HEK293T (cell line): Measurements from ENCODE around the gene ANKRD44.

Experiments
- CTCF ChIA-PET: fragments of 350-600 bp; formaldehyde crosslinking; extraction: SDS; loops from one replicate; lab custom pipeline; 2021; ENCODE audit warnings: antibody characterized with exemption, inconsistent platforms; lab: Yijun Ruan, JAX
- POLR2A ChIA-PET: fragments of 350-600 bp; formaldehyde crosslinking; extraction: SDS; loops from one replicate; lab custom pipeline; 2020; ENCODE audit warnings: antibody characterized with exemption, inconsistent platforms; lab: Yijun Ruan, JAX
- DNase-seq: peaks from one replicate; pipeline ENCODE4 v3.0.0; 2012; ENCODE audit warnings: mixed read lengths; ENCODE audit errors: extremely low spot score
- ARNT ChIP-seq: fragments of 450-650 bp; IDR thresholded peaks from 2 replicates; pipeline ENCODE4 v1.6.1; 2017; ENCODE audit warnings: mild to moderate bottlenecking
- BHLHE40 ChIP-seq: fragments of 450-650 bp; IDR thresholded peaks from 2 replicates; pipeline ENCODE4 v1.6.1; 2016; ENCODE audit warnings: mild to moderate bottlenecking, moderate library complexity, borderline replicate concordance
- CTBP1 ChIP-seq: fragments of 450-650 bp; IDR thresholded peaks from 2 replicates; pipeline ENCODE4 v1.6.1; 2016; ENCODE audit warnings: borderline replicate concordance
- ELF4 ChIP-seq: fragments of 450-650 bp; IDR thresholded peaks from 2 replicates; pipeline ENCODE4 v1.6.1; 2017; ENCODE audit warnings: antibody characterized with exemption
- FOXA1 ChIP-seq: fragments of 450-650 bp; IDR thresholded peaks from 2 replicates; pipeline ENCODE4 v1.6.1; 2016; ENCODE audit warnings: mild to moderate bottlenecking
- FOXK2 ChIP-seq: fragments of 450-650 bp; IDR thresholded peaks from 2 replicates; pipeline ENCODE4 v1.6.1; 2016; ENCODE audit warnings: mild to moderate bottlenecking
- FOXM1 ChIP-seq: fragments of 450-650 bp; IDR thresholded peaks from 2 replicates; pipeline ENCODE4 v1.6.1; 2017; ENCODE audit warnings: mild to moderate bottlenecking, borderline replicate concordance
- HDGF ChIP-seq: fragments of 450-650 bp; IDR thresholded peaks from 2 replicates; pipeline ENCODE4 v1.6.1; 2017; ENCODE audit warnings: antibody characterized with exemption, borderline replicate concordance
- L3MBTL2 ChIP-seq: fragments of 450-650 bp; conservative IDR thresholded peaks from 2 replicates; pipeline ENCODE4 v1.6.1; 2016; ENCODE audit warnings: mild to moderate bottlenecking
- LEF1 ChIP-seq: fragments of 450-650 bp; IDR thresholded peaks from 2 replicates; pipeline ENCODE4 v1.6.1; 2017; ENCODE audit warnings: mild to moderate bottlenecking, borderline replicate concordance
- NFRKB ChIP-seq: fragments of 450-650 bp; IDR thresholded peaks from 2 replicates; pipeline ENCODE4 v1.6.1; 2016; ENCODE audit warnings: mild to moderate bottlenecking, moderate library complexity
- PKNOX1 ChIP-seq: fragments of 450-650 bp; IDR thresholded peaks from 2 replicates; pipeline ENCODE4 v1.6.1; 2016
- SP1 ChIP-seq: fragments of 450-650 bp; IDR thresholded peaks from 2 replicates; pipeline ENCODE4 v1.6.1; 2017
- SUZ12 ChIP-seq: fragments of 450-650 bp; IDR thresholded peaks from 2 replicates; pipeline ENCODE4 v1.6.1; 2016; ENCODE audit warnings: mild to moderate bottlenecking
- TARDBP ChIP-seq: fragments of 450-650 bp; IDR thresholded peaks from 2 replicates; pipeline ENCODE4 v1.6.1; 2016
- ZNF384 ChIP-seq: fragments of 450-650 bp; IDR thresholded peaks from 2 replicates; pipeline ENCODE4 v1.6.1; 2016

Gene ANKRD44

GRCh38 chr2:196962325-196962724 lies 348.3 kb downstream of the ANKRD44 start:
- DNase-seq, result no peak
- CTCF ChIA-PET, result no interaction called here
- TF ChIP-seq FOXK2, result no peak
- no peak for TF ChIP-seq ELF4
- no peak for TF ChIP-seq CTBP1
- TF ChIP-seq LEF1, result no peak
- no peak for TF ChIP-seq SP1
- TF ChIP-seq PKNOX1, result no peak
- TF ChIP-seq ARNT, result no peak
- no peak for TF ChIP-seq HDGF
- TF ChIP-seq FOXA1, result no peak
- POLR2A ChIA-PET, result no interaction called here

GRCh38 chr2:196961889-196962288 lies 348.7 kb downstream of the ANKRD44 start:
- no peak for TF ChIP-seq CTBP1
- no peak for TF ChIP-seq TARDBP
- no peak for TF ChIP-seq PKNOX1
- TF ChIP-seq L3MBTL2, result no peak
- TF ChIP-seq SUZ12, result no peak
- CTCF ChIA-PET, result no interaction called here
- no peak for DNase-seq
- POLR2A ChIA-PET, result no interaction called here

- CTCF ChIA-PET, result no interaction called here
These were observed 350.7 kb downstream of the ANKRD44 start for GRCh38 chr2:196959734-196960338.

GRCh38 chr2:196959281-196959680 lies 351.3 kb downstream of the ANKRD44 start:
- TF ChIP-seq PKNOX1 (no peak), ZNF384 (no peak), SUZ12 (no peak), FOXM1 (no peak), LEF1 (no peak), SP1 (no peak), CTBP1 (no peak), HDGF (no peak)
- ChIA-PET CTCF (no interaction called here), POLR2A (no interaction called here)
- no peak for DNase-seq

More at GRCh38 chr2:196959734-196960338, 350.7 kb downstream of the ANKRD44 start:
- POLR2A ChIA-PET, result no interaction called here
- no peak for DNase-seq
- no peak for TF ChIP-seq FOXA1
- no peak for TF ChIP-seq PKNOX1
- no peak for TF ChIP-seq BHLHE40
- no peak for TF ChIP-seq SP1
- TF ChIP-seq ZNF384, result no peak

GRCh38 chr2:196957881-196958525 lies 352.6 kb downstream of the ANKRD44 start:
- no peak for TF ChIP-seq FOXM1
- TF ChIP-seq LEF1, result no peak
- no peak for TF ChIP-seq CTBP1
- no peak for TF ChIP-seq BHLHE40
- TF ChIP-seq ELF4, result no peak
- TF ChIP-seq PKNOX1, result no peak
- TF ChIP-seq ARNT, result no peak
- TF ChIP-seq ZNF384, result no peak
- TF ChIP-seq TARDBP, result no peak
- no peak for TF ChIP-seq SP1
- no peak for TF ChIP-seq HDGF
- TF ChIP-seq NFRKB, result no peak
- TF ChIP-seq FOXA1, result no peak
- TF ChIP-seq FOXK2, result no peak
- ChIA-PET CTCF (no interaction called here), POLR2A (no interaction called here)
- DNase-seq, result no peak

- TF ChIP-seq ARNT, result no peak
- no peak for TF ChIP-seq SUZ12
- no peak for TF ChIP-seq FOXM1
- TF ChIP-seq FOXA1, result no peak
- no peak for TF ChIP-seq PKNOX1
- no peak for TF ChIP-seq ZNF384
- DNase-seq, result no peak
- ChIA-PET POLR2A (interaction anchor here (0.7 kb wide), 1 partner anchor 30 kb away, joined by 3 read pairs; no protein-coding TSS in a partner anchor), CTCF (no interaction called here)
These were observed 353.1 kb downstream of the ANKRD44 start for GRCh38 chr2:196957442-196957841.
